GM21528 (cell line): ENCODE data around the gene C5orf22.
"Not testable (repeated sequence)": the region's sequence is repeated elsewhere in the genome, so short reads cannot be mapped to it uniquely, and the experiment has no call there.

Experiments used
- ATAC-seq: cut with Tn5 transposase; IDR thresholded peaks from one replicate; pipeline ENCODE4 v1.9.1; 2021; ENCODE audit warnings: mild to moderate bottlenecking, moderate library complexity; ENCODE audit not compliant: unreplicated experiment, low FRiP score

The C5orf22 gene

DNA sequence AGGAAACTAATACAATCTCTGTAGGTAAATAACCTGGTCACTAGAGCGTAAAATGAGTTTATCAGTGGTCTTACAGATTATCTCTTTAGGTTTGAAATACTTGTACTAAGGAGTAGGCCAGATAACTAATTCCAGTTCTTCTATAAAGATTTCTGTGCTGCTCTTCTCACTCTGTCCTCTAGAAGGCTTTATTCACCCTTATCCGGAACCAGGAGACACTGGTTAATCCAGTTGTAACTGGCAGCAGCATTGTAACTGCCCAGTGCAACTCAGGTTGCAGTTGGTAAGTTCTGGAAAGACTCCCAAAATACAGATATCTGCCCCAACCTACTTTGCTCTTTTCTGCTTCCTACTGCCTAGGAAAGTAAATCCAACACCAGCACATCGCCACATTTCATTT is 19.8 kb downstream of the C5orf22 start:
- ATAC-seq = no peak

GRCh38 chr5:31553863-31554262 is 21.8 kb downstream of the C5orf22 start:
- no peak for ATAC-seq

GRCh38 chr5:31554552-31554951 is 22.5 kb downstream of the C5orf22 start:
- ATAC-seq = no peak

DNA sequence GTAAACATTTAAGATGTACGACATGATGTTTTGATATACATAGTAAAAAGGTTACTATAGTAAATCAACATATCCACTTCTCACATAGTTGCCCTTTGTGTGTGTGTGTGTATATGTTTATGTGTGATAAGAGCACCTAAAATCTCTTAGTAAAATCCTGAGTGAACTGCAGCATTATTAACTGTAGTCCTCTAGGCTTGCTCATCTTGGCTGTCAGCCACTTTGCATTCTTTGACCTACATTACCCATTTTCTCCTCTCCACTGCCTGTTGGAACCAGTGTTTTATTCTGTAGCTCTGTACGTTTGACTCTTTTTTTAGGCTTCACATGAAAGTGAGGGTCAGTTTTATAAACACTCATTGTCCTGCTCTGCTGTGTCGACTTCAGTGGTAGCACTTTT is 24.4 kb downstream of the C5orf22 start:
- no peak for ATAC-seq

- ATAC-seq = no peak
Observed at GRCh38 chr5:31559942-31560341, 27.8 kb downstream of the C5orf22 start.

DNA sequence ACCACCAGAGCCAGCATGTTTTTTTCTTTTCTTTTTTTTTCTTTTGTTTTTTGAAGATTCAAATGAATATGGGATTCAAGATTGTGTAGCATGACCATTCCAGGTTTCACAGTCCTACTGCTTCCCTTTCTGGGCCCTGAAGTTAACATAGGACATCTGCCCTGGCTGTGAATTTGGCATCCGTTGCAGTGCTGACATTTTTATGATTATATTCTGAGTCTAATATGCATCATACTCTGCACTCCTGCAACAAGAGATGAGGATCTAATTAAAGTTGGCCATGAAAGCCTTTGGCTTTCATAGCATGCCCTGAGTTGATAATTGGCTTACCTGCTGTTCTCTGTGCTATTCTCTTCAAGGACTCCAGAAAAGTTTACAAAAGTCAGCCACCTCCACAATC is 29.8 kb downstream of the C5orf22 start:
- ATAC-seq = no peak

DNA sequence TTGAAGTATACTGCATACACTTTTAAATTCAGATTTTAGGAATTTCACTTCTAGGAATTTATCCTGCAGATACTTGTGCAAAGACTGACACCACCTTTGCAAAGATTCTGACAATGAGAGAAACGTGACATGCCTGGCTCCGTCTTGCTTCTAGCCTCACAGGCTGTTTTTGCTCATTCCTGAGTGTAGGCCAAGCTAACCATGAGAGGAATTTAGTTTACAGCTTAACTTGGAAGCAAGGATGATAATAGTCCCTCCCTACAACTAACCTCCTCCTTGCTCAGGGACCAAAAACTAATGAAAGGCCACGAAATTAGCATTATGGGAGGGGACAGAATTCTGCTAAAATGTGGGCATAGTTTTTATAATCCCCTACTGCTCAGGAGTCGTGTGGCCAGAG is 31.1 kb downstream of the C5orf22 start:
- ATAC-seq = no peak

- ATAC-seq = not testable (repeated sequence)
Observed at GRCh38 chr5:31566362-31566761, 34.3 kb downstream of the C5orf22 start.

GRCh38 chr5:31568302-31568835 is 36.3 kb downstream of the C5orf22 start:
- no peak for ATAC-seq

- ATAC-seq = no peak
Observed at GRCh38 chr5:31569068-31569467, 37.0 kb downstream of the C5orf22 start.

- no peak for ATAC-seq
Observed at GRCh38 chr5:31573494-31574142, 41.5 kb downstream of the C5orf22 start.

- no peak for ATAC-seq
Observed at GRCh38 chr5:31574772-31575171, 42.7 kb downstream of the C5orf22 start.

GRCh38 chr5:31577438-31577837 is 45.3 kb downstream of the C5orf22 start:
- no peak for ATAC-seq

DNA sequence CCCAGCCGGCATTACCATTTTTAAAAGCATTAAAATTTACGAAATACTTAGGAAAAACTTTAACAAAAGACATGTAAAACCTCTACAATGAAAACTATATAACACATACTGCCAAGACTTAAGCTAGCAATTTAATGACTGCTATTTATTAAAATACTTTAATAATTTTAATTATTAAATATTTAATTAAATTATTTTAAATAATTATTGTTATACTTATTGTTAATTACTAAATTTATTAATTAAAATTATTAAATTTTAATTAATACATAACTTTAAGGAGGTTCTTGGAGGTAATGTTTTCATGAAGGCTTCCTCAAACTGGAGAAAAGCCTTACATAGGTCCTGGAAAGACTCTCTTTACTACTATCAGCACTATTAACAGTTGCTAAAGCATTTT is 47.5 kb downstream of the C5orf22 start:
- ATAC-seq = no peak

DNA sequence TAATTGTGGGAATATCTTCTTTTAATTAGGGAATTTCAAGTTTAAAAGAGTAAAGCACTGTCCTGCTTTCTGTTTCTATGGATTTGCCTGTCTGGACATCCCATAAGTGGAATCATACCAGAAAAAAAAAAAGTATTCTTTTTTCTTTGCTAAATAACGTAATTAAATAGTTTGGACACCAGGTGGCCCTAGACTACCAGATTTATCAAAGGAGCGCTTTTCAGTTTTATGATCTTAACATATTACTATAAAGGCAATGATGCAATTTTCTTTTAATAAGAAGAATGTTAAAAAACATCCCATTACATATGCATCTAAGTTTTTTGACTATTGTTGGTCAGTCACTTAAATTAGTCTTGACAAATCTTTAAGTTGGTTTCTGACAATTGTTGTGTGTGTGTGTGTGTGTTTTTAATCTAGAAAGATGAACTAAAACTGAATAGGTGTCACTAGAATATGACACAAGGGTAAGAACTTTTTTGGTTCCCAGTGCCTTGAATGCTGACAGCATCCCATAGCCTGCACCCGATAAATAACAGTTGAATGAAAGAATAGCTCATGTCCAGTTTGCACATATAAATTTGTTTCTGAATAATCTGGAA is 49.5 kb downstream of the C5orf22 start:
- no peak for ATAC-seq

DNA sequence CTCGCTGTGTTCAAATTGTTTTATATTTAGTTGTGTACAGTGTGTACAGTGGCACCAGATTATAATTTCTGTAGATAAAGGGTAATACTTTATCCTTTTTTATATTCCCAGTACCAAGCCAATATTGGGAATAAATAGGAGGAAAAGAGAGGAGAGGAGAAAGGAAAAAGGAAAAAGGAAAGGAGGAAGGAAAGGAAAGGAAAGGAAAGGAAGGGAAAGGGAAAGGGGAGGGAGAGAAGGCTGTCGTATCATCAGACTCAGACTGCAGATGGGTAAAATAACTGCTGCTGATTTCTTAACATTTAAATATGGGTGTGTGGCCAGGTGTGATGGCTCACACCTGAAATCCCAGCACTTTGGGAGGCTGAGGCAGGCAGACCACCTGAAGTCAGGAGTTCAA is 51.0 kb downstream of the C5orf22 start:
- no peak for ATAC-seq

DNA sequence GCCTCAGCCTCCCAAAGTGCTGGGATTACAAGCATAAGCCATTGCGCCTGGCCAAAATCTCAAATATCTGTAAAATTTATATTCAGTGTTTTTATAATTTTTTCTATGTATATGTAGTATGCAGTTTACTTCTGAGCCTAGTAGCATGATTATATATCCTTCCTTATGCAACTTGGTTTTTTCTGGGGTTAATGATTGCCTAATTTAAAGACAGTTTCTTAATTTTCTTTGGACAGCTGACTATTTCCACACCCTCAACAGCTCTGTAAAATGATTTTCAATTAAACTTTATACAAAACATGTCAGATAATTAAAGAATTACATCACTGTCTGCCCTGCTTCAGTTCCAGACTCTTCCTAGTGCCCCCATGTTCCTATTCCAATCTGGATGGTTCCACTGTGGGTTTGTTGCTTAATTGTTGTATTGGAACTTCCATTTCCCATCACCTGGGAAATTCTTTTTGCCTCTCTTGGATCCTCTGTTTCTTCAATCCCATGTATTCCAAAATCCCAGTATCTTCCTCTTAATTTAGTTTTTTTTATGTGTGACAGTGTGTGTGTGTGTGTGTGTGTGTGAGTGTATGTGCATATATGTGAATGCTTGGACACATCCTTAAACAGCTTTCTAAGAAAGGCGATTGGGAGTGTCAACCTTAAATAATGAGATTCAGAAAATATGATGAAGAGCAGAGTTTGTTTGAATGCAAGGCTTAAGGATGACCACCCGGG is 53.2 kb downstream of the C5orf22 start:
- ATAC-seq = no peak

DNA sequence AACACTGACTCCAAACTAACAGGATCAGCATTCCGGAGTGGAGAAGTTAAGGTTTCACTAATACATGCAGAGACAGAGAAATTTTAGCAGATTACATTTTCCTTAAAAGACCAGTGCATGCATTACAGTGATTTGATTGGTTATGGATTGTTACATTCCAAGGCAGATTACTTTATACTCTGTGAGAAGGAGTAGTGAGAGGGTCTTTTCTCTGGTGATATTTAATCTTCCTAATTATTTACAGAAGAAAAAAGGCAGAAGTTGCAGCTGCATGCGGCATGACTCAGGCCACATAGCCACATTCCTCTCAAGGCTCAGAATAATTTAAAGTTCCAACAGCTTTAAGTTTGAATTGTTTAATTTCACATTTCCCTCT is 53.8 kb downstream of the C5orf22 start:
- ATAC-seq = no peak

GRCh38 chr5:31587546-31587945 is 55.4 kb downstream of the C5orf22 start:
- ATAC-seq = no peak

GRCh38 chr5:31593665-31594064 is 61.6 kb downstream of the C5orf22 start:
- no peak for ATAC-seq

DNA sequence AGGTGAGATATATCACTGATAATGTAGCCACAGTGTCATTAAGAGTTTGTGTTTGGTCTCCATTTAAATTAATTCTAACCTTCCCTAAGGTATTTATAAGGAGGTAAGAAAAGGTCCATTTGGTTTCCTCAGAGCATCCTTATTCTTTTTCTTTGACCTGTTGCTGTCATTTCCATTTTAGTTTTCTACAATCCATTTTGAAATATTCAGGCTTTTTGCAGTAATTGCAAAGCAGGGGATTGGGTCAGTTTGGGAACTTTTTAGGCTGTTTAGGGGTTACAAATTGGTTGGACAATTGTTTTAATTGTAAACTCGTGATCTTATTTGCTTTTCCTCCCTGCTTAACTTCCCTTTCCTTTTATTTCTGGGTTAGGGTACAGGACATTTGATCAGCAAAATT is 64.3 kb downstream of the C5orf22 start:
- ATAC-seq = no peak
